ENCODE data around the gene POLR1G. TPM values are rescaled to one million over a fixed set of nuclear protein-coding genes. Genes with fewer than 3 reads are reported as not detected.

POLR1G gene
- total RNA-seq, 2 donors from 2014 or later = 6.6 to 8.9 TPM

DNA sequence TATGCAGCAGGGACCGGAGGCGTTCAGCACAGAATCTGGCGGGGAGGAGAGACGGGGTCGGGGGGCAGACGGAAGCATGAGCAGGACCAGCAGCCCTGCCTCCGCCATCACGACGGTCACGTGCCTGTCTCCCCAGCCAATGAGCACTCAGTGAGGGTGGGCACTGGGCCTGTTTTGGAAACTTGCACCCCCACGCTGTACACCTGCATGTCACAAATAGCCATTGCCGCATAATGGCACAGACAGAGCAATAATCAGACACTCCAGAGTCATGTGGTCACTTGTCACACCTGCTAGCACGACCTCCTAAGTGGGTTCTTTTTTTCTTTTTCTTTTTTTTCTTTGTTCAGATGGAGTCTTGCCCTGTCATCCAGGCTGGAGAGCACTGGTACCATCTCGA, 44.8 kb upstream of the POLR1G start:
- DNase-seq (ENCODE audit: low spot score) = no peak
- Histone ChIP-seq H3K27ac (no peak overlapping the region), H3K36me3 (no peaks in the 10 kb centered on the region), H3K4me1 (replicated peaks) (no peaks in the 10 kb centered on the region), H3K4me3 (no peak overlapping the region), H3K9me3 (no peaks in the 10 kb centered on the region), H3K27me3 (replicated peaks; ENCODE audit: insufficient read depth) (no peaks in the 10 kb centered on the region)
- WGBS = 89% methylated on average over 14 of the region's 14 CpGs
- TF ChIP-seq, protein P1, sequence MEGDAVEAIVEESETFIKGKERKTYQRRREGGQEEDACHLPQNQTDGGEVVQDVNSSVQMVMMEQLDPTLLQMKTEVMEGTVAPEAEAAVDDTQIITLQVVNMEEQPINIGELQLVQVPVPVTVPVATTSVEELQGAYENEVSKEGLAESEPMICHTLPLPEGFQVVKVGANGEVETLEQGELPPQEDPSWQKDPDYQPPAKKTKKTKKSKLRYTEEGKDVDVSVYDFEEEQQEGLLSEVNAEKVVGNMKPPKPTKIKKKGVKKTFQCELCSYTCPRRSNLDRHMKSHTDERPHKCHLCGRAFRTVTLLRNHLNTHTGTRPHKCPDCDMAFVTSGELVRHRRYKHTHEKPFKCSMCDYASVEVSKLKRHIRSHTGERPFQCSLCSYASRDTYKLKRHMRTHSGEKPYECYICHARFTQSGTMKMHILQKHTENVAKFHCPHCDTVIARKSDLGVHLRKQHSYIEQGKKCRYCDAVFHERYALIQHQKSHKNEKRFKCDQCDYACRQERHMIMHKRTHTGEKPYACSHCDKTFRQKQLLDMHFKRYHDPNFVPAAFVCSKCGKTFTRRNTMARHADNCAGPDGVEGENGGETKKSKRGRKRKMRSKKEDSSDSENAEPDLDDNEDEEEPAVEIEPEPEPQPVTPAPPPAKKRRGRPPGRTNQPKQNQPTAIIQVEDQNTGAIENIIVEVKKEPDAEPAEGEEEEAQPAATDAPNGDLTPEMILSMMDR (IDR thresholded peaks at IDR 0.05) = no peak
- TF ChIP-seq POLR2AphosphoS5 (IDR thresholded peaks at IDR 0.05) (no peak), POLR2A (IDR thresholded peaks at IDR 0.05) (no peak)
- intact Hi-C loops (cut with DNase I) = no loop called here

DNA sequence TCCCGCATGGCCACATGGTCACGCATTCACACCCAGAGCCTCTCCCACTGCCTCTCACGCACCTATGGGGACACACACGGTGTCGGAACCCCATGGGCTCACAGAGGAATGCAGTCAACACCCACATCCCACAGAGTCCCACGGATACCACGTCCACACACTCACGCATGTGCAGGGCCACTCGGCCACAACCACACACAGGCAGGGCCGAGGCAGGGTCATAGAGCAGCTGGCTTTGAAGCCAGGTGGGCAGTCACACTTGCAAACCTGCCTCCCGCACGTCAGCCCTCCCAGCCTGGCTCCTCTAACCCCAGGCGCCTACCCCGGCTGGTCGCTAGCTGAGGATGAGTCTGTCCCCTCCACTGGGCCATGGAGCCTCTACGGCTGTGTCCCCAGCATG, 44.2 kb upstream of the POLR1G start:
- WGBS = 96% methylated on average over 16 of the region's 16 CpGs
- TF ChIP-seq POLR2A (IDR thresholded peaks at IDR 0.05) = no peak
- TF ChIP-seq, protein P1 (IDR thresholded peaks at IDR 0.05) = no peak
- no peak for TF ChIP-seq POLR2AphosphoS5 (IDR thresholded peaks at IDR 0.05)
- no peak for DNase-seq (ENCODE audit: low spot score)
- intact Hi-C loops (cut with DNase I) = no loop called here
- no peaks in the 10 kb centered on the region for H3K36me3 ChIP-seq
- H3K9me3 ChIP-seq = no peaks in the 10 kb centered on the region
- no peaks in the 10 kb centered on the region for H3K4me1 ChIP-seq (replicated peaks)
- no peak overlapping the region for H3K4me3 ChIP-seq
- no peaks in the 10 kb centered on the region for H3K27me3 ChIP-seq (replicated peaks; ENCODE audit: insufficient read depth)
- H3K27ac ChIP-seq = no peak overlapping the region

DNA sequence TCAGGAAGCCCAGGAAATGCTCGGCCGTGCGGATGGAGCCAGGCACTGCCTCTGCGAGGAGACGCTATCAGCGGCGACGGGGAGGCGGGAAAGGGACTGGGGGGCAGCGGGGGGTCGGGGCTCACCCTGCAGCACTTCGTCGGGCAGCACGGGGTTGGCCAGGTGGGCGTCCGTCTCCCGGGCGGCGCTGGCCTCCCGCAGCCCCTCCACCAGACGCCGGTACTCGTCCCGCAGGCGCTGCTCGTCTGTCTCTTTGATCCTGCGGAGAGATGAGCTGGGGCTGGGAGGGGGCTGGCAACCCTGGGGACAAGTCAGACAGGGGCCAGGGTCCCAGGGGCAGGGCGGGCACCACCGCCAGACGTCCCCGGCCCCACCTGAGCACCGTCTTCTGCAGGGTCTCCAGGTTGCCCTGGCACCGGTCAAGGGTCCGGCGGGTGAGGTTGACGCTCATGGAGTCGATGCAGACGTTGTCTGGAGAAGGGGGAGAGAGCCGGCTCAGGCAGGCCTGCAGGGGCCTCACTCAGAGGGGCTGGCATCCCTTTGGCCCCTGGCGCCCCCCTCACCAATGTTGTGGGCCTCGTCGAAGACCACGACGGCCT, 42.5 kb upstream of the POLR1G start:
- Histone ChIP-seq H3K27ac (no peak overlapping the region), H3K4me1 (replicated peaks) (no peaks in the 10 kb centered on the region), H3K27me3 (replicated peaks; ENCODE audit: insufficient read depth) (no peaks in the 10 kb centered on the region), H3K9me3 (no peaks in the 10 kb centered on the region), H3K36me3 (no peaks in the 10 kb centered on the region), H3K4me3 (no peak overlapping the region)
- TF ChIP-seq POLR2A (IDR thresholded peaks at IDR 0.05) = no peak
- TF ChIP-seq POLR2AphosphoS5 (IDR thresholded peaks at IDR 0.05) = no peak
- TF ChIP-seq, protein P1 (IDR thresholded peaks at IDR 0.05) = no peak
- WGBS = 91% methylated on average over 44 of the region's 44 CpGs
- intact Hi-C loops (cut with DNase I) = no loop called here
- DNase-seq (ENCODE audit: low spot score) = no peak

DNA sequence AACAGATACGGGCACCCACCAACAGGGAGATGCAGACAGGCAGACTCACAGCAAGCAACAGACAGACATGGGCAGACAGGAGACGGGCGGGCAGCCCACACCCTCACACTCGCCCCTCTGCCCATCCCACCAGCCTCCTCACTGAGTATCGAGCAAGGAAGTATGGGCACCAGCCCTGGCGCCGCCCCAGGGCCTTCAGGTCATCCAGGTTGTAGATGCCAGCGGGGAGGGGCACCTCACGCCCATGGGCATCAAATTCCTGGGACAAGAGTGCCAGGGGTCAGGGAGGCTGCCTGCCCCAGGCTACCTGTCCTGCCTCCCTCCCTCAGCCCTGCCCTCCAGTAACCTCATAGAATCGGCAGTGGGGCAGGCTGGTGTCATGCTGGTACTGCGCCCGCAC, 41.7 kb upstream of the POLR1G start:
- intact Hi-C loops (cut with DNase I) = no loop called here
- Histone ChIP-seq H3K9me3 (no peaks in the 10 kb centered on the region), H3K27ac (no peak overlapping the region), H3K4me1 (replicated peaks) (no peaks in the 10 kb centered on the region), H3K4me3 (no peak overlapping the region), H3K36me3 (no peaks in the 10 kb centered on the region), H3K27me3 (replicated peaks; ENCODE audit: insufficient read depth) (no peaks in the 10 kb centered on the region)
- no peak for DNase-seq (ENCODE audit: low spot score)
- TF ChIP-seq POLR2AphosphoS5 (IDR thresholded peaks at IDR 0.05) (no peak), POLR2A (IDR thresholded peaks at IDR 0.05) (no peak)
- WGBS = 87% methylated on average over 10 of the region's 12 CpGs

DNA sequence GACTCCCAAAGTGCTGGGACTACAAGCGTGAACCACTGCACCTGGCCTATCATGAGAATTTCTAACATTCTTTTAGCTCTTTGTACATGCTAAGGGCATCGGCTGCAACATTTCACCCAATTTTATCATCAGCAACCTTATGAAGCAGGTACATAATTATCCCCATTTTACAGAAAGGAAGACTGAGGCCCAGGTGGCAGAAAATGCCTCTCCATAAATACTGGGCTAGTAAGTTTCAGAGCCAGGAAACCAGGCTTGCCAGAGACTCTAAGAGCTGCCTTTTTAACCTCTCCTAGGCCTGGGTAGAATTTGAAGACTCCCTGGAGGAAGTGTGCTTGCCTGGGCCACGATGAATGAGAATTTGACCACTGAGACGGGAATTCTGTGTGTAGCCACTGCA, 38.3 kb upstream of the POLR1G start:
- Histone ChIP-seq H3K4me1 (replicated peaks) (no peaks in the 10 kb centered on the region), H3K27me3 (replicated peaks; ENCODE audit: insufficient read depth) (no peaks in the 10 kb centered on the region), H3K4me3 (no peak overlapping the region), H3K27ac (no peak overlapping the region), H3K9me3 (no peaks in the 10 kb centered on the region), H3K36me3 (no peaks in the 10 kb centered on the region)
- no peak for TF ChIP-seq POLR2AphosphoS5 (IDR thresholded peaks at IDR 0.05)
- TF ChIP-seq POLR2A (IDR thresholded peaks at IDR 0.05) = no peak
- TF ChIP-seq, protein P1 (IDR thresholded peaks at IDR 0.05) = no peak
- intact Hi-C loops (cut with DNase I) = no loop called here
- WGBS = 98% methylated on average over 4 of the region's 4 CpGs
- DNase-seq (ENCODE audit: low spot score) = no peak

All from prostate gland (tissue), 2 donors.